Activated CD8-positive, alpha-beta memory T cell treated with anti-CD3 and anti-CD28 coated beads, Interleukin-2, amount 10 ng/mL, durations not matched to agents 7 days and 5 days (primary cell): ENCODE results near the gene ELOVL2. TPM values are rescaled to one million over a fixed set of nuclear protein-coding genes. Genes with fewer than 3 reads are reported as not detected.

ENCODE experiments used
- ATAC-seq: fragments of 150-1000 bp; cut with Tn5 transposase; one replicate; pipeline ENCODE4 v1.10.0; 2021; ENCODE audit warnings: moderate library complexity
- CTCF ChIA-PET: fragments of 350-600 bp; sonication (Branson Sonifier 250); formaldehyde crosslinking; loops from one replicate; lab custom pipeline; 2021; ENCODE audit warnings: antibody characterized with exemption; lab: Charles Lee
- DNase-seq: peaks from one replicate; pipeline ENCODE4 v3.0.0-alpha.2; 2020
- H3K27ac Mint-ChIP-seq: one replicate; pipeline ENCODE4 v1.8.0; 2021; ENCODE audit warnings: mild to moderate bottlenecking, mixed read lengths
- H3K27me3 Mint-ChIP-seq: one replicate; pipeline ENCODE4 v1.8.0; 2021; ENCODE audit warnings: mixed read lengths
- H3K36me3 Mint-ChIP-seq: one replicate; pipeline ENCODE4 v1.8.0; 2021; ENCODE audit warnings: mild to moderate bottlenecking, mixed read lengths
- H3K4me1 Mint-ChIP-seq: one replicate; pipeline ENCODE4 v1.8.0; 2021; ENCODE audit warnings: mixed read lengths
- H3K4me3 Mint-ChIP-seq: one replicate; pipeline ENCODE4 v1.8.0; 2021; ENCODE audit warnings: mild to moderate bottlenecking, moderate library complexity, mixed read lengths
- H3K9me3 Mint-ChIP-seq: one replicate; pipeline ENCODE4 v1.8.0; 2022; ENCODE audit warnings: low read depth, mixed read lengths
- total RNA-seq, 2 experiments: library from RNA; stranded (reverse); gene quantifications; one replicate each; pipeline ENCODE4 v1.2.3, GENCODE V29; 2021

Gene ELOVL2
- total RNA-seq, 2 experiments from 2014 or later, result not detected

DNA sequence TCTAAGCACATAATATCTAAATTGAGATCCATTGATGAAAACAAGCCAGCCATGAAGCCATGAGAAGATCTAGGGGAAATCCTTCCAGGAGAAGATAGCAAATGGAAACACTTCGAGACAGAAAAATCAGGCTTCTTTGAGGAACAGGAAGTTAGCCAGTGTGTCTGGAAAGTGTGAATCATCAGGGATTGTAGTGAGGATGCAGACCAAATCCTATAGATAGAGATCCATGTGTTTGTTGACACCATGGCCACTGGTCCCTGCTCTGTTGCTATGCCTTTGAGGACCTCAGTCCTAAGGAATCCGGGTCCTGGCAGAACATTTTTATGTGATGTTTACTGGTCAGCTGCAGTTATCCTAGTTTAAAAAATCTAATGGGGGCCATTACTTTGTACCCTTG, 6.6 kb upstream of the ELOVL2 start:
- H3K36me3 Mint-ChIP-seq, result no peaks in the 10 kb centered on the region
- DNase-seq (no peak), ATAC-seq (no peak)
- peaks cover 55% of the 10 kb centered on the region for H3K27me3 Mint-ChIP-seq
- no peaks in the 10 kb centered on the region for H3K4me1 Mint-ChIP-seq
- H3K4me3 Mint-ChIP-seq, result no peak overlapping the region
- no peaks in the 10 kb centered on the region for H3K9me3 Mint-ChIP-seq
- CTCF ChIA-PET, result no interaction called here
- H3K27ac Mint-ChIP-seq, result no peak overlapping the region

DNA sequence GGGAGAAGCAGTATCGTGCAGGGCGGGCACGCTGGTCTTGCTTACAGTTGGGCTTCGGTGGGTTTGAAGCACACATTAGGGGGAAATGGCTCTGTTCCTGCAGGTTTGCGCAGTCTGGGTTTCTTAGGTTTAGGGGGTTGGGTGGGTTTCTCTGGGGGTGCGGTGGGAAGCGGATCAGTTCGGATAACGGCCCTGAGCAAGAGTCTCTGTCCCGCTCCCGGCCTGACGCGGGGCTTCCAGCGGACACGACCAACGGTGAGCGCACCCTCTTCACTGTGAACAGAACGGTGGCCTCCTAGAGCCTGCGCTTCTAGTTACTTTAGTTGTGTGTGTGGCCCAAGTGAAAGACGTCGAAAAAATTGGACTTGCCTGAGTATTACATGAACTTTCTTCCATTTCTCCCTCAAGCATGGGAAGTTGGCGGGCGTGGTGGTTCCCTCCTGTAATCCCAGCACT, 635 bp upstream of the ELOVL2 start:
- peaks cover 12% of the 10 kb centered on the region for H3K4me1 Mint-ChIP-seq
- H3K27me3 Mint-ChIP-seq, result peaks cover 78% of the 10 kb centered on the region
- CTCF ChIA-PET, result no interaction called here
- peaks cover 2% of the 10 kb centered on the region for H3K36me3 Mint-ChIP-seq
- ATAC-seq, result no peak
- no peak overlapping the region for H3K27ac Mint-ChIP-seq
- peaks cover 2% of the 10 kb centered on the region for H3K9me3 Mint-ChIP-seq
- no peak for DNase-seq
- peak overlapping the region; percentile 51 for H3K4me3 Mint-ChIP-seq

DNA sequence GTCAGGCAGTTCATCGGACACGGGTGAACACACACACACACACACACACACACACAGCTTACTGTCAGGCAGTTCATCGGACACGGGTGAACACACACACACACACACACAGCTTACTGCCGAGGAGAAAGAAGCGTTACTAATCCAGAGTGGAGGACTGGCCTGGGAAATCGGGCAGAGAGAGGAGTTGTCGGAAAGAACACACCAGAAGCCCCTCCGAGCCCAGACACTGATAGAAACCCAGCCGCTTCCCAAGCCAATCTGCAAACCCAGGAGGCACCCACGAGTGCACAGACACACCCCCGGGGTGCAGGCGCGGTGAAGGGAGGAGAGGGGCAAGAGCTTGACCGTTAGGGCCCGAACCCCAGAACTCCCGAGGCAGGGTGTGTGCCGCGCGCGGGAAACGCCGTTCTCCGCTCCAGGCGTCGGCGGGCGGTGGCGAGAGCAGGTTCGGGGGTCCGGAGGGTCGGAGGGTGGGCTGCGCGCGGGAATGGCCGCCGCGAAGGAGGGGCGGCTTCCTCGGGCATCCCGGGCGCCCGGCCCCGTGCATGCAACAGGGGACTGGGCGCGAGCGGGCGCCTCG, 636 bp downstream of the ELOVL2 start:
- no peak for ATAC-seq

DNA sequence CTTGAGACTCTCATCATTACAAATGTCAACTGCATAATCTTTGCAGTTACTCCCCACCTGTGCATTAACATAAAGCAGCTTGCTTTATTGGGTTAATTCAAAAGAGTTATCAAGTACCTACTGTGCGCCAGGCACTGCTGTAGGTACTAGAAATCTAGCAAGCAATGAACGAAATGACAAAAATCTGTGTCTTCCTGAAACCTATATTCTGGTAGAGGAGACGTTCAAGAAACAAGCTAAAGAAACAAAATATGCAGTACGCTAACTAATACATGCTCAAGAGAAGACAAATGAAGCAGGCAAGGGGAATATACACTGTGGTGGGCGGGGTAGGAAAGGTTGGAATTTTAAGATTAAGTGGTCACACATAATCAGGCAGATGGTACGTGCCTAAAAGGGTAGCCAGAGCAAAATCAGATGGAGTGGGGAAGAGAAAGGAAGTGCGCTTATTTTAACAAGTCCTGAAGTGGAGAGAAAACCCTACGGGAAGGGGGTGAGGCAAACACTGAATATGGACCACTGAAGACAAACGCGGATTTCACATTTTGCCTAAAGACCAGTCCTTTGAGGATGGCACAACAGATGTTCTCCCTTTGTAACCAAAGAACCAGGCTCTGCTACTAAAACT, 1.2 kb downstream of the ELOVL2 start:
- Mint-ChIP-seq H3K36me3 (peaks cover 2% of the 10 kb centered on the region), H3K27me3 (peaks cover 71% of the 10 kb centered on the region), H3K4me1 (peaks cover 12% of the 10 kb centered on the region), H3K4me3 (peak overlapping the region; percentile 54), H3K9me3 (peaks cover 2% of the 10 kb centered on the region), H3K27ac (no peak overlapping the region)
- ATAC-seq (no peak), DNase-seq (no peak)
- CTCF ChIA-PET, result interaction anchor here (1.0 kb wide), 1 partner anchor 88 kb away, joined by 4 read pairs; no protein-coding TSS in a partner anchor

More for the DNA sequence above, 636 bp downstream of the ELOVL2 start:
- DNase-seq, result no peak
- H3K27ac Mint-ChIP-seq, result no peak overlapping the region
- peaks cover 12% of the 10 kb centered on the region for H3K4me1 Mint-ChIP-seq
- peak overlapping the region; percentile 54 for H3K4me3 Mint-ChIP-seq
- peaks cover 2% of the 10 kb centered on the region for H3K9me3 Mint-ChIP-seq
- H3K27me3 Mint-ChIP-seq, result peaks cover 77% of the 10 kb centered on the region
- peaks cover 2% of the 10 kb centered on the region for H3K36me3 Mint-ChIP-seq
- CTCF ChIA-PET, result no interaction called here

DNA sequence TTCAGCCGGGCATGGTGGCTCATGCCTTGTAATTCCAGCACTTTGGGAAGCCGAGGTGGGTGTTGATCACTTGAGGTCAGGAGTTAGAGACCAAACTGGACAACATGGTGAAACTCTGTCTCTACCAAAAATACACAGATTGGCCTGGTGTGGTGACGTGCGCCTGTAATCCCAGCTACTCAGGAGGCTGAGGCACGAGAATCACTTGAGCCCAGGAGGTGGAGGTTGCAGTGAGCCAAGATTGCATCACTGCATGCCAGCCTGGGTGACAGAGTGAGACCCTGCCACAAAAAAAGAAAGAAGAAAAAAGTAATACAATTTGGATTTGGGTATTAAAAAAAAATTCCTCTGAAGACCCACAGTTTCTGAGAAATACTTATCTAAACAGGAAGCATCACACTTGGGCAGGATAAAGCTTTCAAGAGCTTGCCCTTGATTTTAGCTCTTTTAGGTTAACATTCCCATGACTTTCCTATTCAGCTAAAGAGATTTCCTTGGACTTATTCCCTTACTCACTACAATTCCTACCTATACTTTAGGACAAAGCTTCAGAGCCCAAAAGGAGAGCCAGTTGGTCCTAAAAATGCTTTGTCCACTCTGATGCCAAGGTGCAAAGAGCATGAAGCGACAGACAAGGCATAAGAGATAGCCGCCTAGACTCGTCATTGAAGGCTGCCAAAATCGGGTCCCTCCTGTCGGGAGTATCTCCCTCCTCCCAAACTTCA, 1.9 kb downstream of the ELOVL2 start:
- H3K36me3 Mint-ChIP-seq, result peaks cover 2% of the 10 kb centered on the region
- DNase-seq (no peak), ATAC-seq (no peak)
- H3K27ac Mint-ChIP-seq, result no peak overlapping the region
- H3K4me1 Mint-ChIP-seq, result peaks cover 12% of the 10 kb centered on the region
- peaks cover 72% of the 10 kb centered on the region for H3K27me3 Mint-ChIP-seq
- H3K4me3 Mint-ChIP-seq, result no peak overlapping the region
- peaks cover 2% of the 10 kb centered on the region for H3K9me3 Mint-ChIP-seq
- CTCF ChIA-PET, result interaction anchor here (1.0 kb wide), 1 partner anchor 88 kb away, joined by 4 read pairs; no protein-coding TSS in a partner anchor

DNA sequence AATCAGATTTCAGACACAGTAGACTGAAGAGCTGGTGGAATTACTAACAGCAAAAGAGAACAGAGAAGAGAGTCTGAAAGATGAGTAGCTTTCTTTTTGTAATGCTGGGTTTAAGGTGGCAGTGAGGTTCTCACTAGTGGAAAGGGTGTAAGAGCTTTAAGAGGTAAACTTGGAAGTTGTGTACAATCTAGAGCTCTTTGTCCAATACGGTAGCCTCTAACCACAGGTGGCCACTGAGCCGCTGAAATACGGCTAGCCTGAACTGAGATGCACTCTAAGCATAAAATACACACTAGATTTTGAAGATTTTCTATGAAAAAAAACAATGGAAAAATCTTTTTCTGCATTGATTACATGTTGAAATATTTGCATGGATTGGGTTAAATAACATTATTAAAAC, 4.0 kb downstream of the ELOVL2 start:
- Mint-ChIP-seq H3K27ac (no peak overlapping the region), H3K4me1 (peaks cover 12% of the 10 kb centered on the region), H3K4me3 (no peak overlapping the region), H3K27me3 (peaks cover 77% of the 10 kb centered on the region), H3K9me3 (peaks cover 2% of the 10 kb centered on the region), H3K36me3 (peaks cover 2% of the 10 kb centered on the region)
- ATAC-seq, result no peak
- no peak for DNase-seq
- CTCF ChIA-PET, result interaction anchor here (1.2 kb wide), 1 partner anchor 559 kb away, joined by 3 read pairs; no protein-coding TSS in a partner anchor

DNA sequence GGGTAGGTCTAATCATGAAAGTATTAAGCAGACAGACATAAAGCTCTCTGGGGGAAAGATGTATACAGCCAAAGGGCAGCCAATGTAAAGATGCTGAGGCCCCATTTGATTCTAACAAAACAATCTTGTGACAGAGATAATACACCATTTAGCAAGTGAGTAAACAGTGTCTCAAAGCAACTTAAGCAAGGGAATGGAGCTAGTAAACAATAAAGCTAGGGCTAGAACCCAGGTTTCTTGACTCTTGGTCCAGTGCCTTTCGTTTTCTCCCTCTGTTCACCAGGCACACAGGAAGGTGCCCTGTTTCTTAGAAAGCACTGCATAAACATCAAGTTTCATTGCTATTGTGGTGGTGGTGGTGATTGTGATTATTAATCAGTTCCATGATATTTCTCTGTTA, 5.1 kb downstream of the ELOVL2 start:
- Mint-ChIP-seq H3K4me1 (peaks cover 7% of the 10 kb centered on the region), H3K4me3 (no peak overlapping the region), H3K27ac (no peak overlapping the region), H3K27me3 (peaks cover 74% of the 10 kb centered on the region), H3K9me3 (peaks cover 2% of the 10 kb centered on the region), H3K36me3 (peaks cover 2% of the 10 kb centered on the region)
- no peak for ATAC-seq
- DNase-seq, result no peak
- CTCF ChIA-PET, result interaction anchor here (1.2 kb wide), 1 partner anchor 558 kb away, joined by 3 read pairs; no protein-coding TSS in a partner anchor

DNA sequence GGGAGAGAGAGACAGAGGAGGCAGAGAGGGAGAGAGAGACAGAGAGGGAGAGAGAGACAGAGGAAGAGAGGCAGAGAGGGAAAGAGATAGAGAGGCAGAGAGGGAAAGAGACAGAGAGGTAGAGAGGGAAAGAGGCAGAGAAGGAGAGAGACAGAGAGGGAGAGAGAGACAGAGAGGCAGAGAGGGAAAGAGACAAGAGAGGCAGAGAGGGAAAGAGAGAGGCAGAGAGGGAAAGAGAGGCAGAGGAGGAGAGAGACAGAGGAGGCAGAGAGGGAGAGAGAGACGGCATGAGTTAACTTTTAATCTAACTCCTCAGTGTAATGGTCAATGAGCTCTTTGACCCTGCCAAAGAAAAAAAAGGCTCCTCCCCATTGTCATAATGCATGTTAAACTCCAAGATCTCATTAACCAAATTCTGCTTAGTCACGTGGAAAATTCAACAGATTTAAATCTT, 7.1 kb downstream of the ELOVL2 start:
- Mint-ChIP-seq H3K36me3 (no peaks in the 10 kb centered on the region), H3K9me3 (peaks cover 2% of the 10 kb centered on the region), H3K27ac (no peak overlapping the region), H3K4me1 (no peaks in the 10 kb centered on the region), H3K4me3 (no peak overlapping the region), H3K27me3 (peaks cover 76% of the 10 kb centered on the region)
- CTCF ChIA-PET, result no interaction called here
- no peak for DNase-seq
- ATAC-seq, result no peak

DNA sequence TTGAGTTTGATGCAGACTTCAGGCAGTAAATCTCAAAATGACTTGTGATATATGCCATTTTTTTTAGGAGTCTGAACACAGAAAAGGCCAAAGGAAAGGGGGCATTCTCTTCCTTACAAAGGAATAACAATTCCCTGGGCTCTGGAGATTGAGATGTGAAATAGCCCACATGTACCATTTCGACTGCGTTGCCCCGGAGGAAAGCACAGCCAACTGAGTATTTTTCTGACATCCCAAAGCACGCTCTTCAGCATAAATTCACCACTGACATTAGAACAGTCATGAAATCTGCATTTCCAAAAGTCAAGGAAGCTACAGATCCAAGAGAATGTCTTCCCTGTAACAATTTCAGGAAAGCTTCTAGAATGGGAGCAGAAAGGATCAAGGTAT, 7.8 kb downstream of the ELOVL2 start:
- H3K27me3 Mint-ChIP-seq, result peaks cover 78% of the 10 kb centered on the region

DNA sequence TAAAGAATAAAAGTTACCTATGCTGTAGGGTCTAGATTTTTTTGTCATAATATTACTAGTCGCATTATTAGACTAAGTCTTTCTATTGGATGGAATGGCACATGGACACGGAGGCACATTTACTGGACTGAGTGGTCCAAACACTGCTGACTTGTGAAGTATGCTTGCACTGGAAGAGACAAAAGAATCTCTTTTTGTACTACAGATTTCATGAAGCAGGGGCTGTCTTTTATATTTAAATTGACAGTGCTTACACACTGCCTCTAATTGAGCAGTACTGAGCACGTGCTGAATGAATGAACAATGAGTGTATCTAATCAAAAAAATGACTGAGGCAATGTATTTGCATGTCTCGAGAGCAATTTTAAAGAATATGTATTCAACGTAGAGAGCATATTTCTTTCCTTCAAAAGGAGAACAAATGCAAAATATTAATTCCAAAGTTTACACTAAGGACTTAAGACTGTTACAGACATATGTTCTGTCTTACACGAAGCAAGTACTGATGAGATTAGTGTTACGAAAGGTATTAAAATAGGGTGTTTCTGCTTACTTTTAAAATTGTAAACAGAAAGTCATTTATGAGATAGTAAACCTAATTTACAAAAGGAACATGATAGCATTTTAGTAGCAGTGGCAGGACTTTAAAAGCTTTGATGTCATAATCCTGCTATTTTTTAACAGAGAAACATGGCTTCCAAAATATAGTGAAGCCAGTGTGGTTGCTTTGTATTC, 8.3 kb downstream of the ELOVL2 start:
- H3K4me1 Mint-ChIP-seq, result no peaks in the 10 kb centered on the region
- H3K9me3 Mint-ChIP-seq, result no peaks in the 10 kb centered on the region
- no peak overlapping the region for H3K4me3 Mint-ChIP-seq
- no peak overlapping the region for H3K27ac Mint-ChIP-seq
- DNase-seq (no peak), ATAC-seq (no peak)
- H3K27me3 Mint-ChIP-seq, result peaks cover 77% of the 10 kb centered on the region
- CTCF ChIA-PET, result no interaction called here
- no peaks in the 10 kb centered on the region for H3K36me3 Mint-ChIP-seq

More for the DNA sequence above, 7.8 kb downstream of the ELOVL2 start:
- peaks cover 2% of the 10 kb centered on the region for H3K9me3 Mint-ChIP-seq
- CTCF ChIA-PET, result no interaction called here
- no peak overlapping the region for H3K27ac Mint-ChIP-seq
- ATAC-seq, result no peak
- H3K4me1 Mint-ChIP-seq, result no peaks in the 10 kb centered on the region
- no peak for DNase-seq
- H3K36me3 Mint-ChIP-seq, result no peaks in the 10 kb centered on the region
- H3K4me3 Mint-ChIP-seq, result no peak overlapping the region

DNA sequence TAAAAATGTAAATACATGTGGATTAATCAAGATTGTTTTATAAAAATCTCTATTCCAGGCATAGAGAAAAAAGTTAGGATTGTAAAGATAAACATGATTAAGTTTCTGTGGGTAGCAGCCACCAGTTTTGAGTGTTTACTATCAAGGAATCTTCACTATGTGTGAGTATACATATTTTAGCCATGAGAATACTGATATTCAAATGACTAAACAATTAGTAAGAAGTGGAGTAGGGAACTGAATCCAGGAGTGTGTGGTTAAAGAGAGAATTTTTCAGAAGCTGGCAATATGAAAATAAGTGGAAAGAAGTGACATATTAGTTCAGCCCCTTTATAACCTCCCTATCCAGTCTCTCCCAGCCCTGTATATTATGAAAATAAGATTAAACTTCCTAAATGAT, 10.3 kb downstream of the ELOVL2 start:
- Mint-ChIP-seq H3K4me1 (no peaks in the 10 kb centered on the region), H3K27me3 (peaks cover 63% of the 10 kb centered on the region), H3K4me3 (no peak overlapping the region), H3K27ac (no peak overlapping the region), H3K36me3 (no peaks in the 10 kb centered on the region), H3K9me3 (no peaks in the 10 kb centered on the region)
- ATAC-seq (no peak), DNase-seq (no peak)
- CTCF ChIA-PET, result no interaction called here

DNA sequence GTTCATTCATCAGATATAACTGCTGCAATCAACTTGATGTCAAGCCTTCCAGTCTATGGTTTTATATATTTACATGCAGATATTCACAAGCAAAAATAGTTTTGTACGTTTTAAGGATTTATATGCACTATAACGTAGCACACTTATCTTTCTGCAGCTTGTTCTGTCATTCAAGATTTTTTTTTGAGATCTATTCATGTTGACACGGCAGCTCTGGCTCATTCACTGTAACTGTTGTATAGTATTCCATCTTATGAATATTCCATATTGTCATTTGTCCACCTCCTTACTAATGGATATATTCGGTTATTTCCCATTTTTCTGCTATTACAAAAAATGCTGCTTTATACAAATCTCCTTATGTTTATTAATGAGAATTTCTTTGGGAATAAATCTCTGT, 13.2 kb downstream of the ELOVL2 start:
- CTCF ChIA-PET, result no interaction called here
- no peak for DNase-seq
- H3K4me3 Mint-ChIP-seq, result no peak overlapping the region
- H3K9me3 Mint-ChIP-seq, result no peaks in the 10 kb centered on the region
- no peaks in the 10 kb centered on the region for H3K36me3 Mint-ChIP-seq
- H3K27me3 Mint-ChIP-seq, result peaks cover 60% of the 10 kb centered on the region
- no peak for ATAC-seq
- H3K4me1 Mint-ChIP-seq, result no peaks in the 10 kb centered on the region
- H3K27ac Mint-ChIP-seq, result no peak overlapping the region

DNA sequence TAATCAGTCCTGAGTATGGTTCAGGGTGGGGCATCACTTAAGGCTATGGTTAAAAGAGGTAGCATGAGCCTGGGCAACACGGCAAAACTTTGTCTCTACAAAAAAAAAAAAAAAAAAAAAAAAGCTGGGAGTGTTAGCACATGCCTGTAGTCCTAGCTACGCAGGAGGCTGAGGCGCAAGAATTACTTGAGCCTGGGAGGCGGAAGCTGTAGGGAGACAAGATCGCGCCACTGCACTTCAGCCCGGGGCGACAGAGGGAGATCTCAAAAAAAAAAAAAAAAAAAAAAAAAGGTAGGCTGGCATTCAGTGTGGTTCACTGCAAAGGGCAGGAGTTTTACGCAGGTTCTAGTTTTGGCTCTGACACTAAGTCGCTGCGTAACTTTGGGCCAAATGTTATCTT, 15.1 kb downstream of the ELOVL2 start:
- H3K27me3 Mint-ChIP-seq, result peaks cover 60% of the 10 kb centered on the region
- no peaks in the 10 kb centered on the region for H3K36me3 Mint-ChIP-seq
- no peak for ATAC-seq
- DNase-seq, result no peak
- no peaks in the 10 kb centered on the region for H3K4me1 Mint-ChIP-seq
- H3K4me3 Mint-ChIP-seq, result no peak overlapping the region
- H3K9me3 Mint-ChIP-seq, result no peaks in the 10 kb centered on the region
- no peak overlapping the region for H3K27ac Mint-ChIP-seq
- CTCF ChIA-PET, result no interaction called here
